ENCODE measurements around the gene ZNF569. TPM values are rescaled to one million over a fixed set of nuclear protein-coding genes. Genes with fewer than 3 reads are reported as not detected.

The ZNF569 gene
- total RNA-seq, 3 donors from 2014 or later = 6.9 to 9.1 (median 8.2) TPM

- Histone ChIP-seq H3K4me1 (no peaks in the 10 kb centered on the region), H3K9me3 (peaks cover 0 to 14% of the 10 kb centered on the region in 2 donors), H3K27ac (peak within 1 kb of the TSS; percentile 93 to 98), H3K4me3 (peak within 1 kb of the TSS; percentile 50 to 96 (median 60)), H3K27me3 (no peaks in the 10 kb centered on the region), H3K36me3 (no peaks in the 10 kb centered on the region)
- TF ChIP-seq CTCF (IDR thresholded peaks at IDR 0.05) (no peak), POLR2A (IDR thresholded peaks at IDR 0.05) (peak; percentile 18), POLR2AphosphoS5 (IDR thresholded peaks at IDR 0.05) (peak; percentile 55 to 78 (median 63))
- peak; percentile 82 to 84 for DNase-seq (ENCODE audit: low spot score in 2 of 2)
- intact Hi-C loops (cut with DNase I; ENCODE audit: low total_unique reads) = no loop called here
Measured at GRCh38 chr19:37506387-37507166, 39.3 kb upstream of the ZNF569 start, which contains the start of gene ZNF793. ZNF793 (plus strand) TSS chr19:37506939; CDS start chr19:37523440, 16,501 bp downstream.

- H3K4me1 ChIP-seq = no peaks in the 10 kb centered on the region
- H3K36me3 ChIP-seq = no peaks in the 10 kb centered on the region
- H3K27me3 ChIP-seq = no peaks in the 10 kb centered on the region
- peak overlapping the region; percentile 93 to 98 for H3K27ac ChIP-seq
- H3K4me3 ChIP-seq = peak overlapping the region; percentile 50 to 96 (median 60)
- peak in 1 of 2 donors; percentile 73 for DNase-seq (ENCODE audit: low spot score in 2 of 2)
- intact Hi-C loops (cut with DNase I; ENCODE audit: low total_unique reads) = no loop called here
- H3K9me3 ChIP-seq = peaks cover 0 to 8% of the 10 kb centered on the region in 2 donors
- TF ChIP-seq POLR2AphosphoS5 (IDR thresholded peaks at IDR 0.05) = no peak
- no peak for TF ChIP-seq CTCF (IDR thresholded peaks at IDR 0.05)
- no peak for TF ChIP-seq POLR2A (IDR thresholded peaks at IDR 0.05)
Measured at GRCh38 chr19:37505958-37506386, 38.7 kb upstream of the ZNF569 start.

- H3K4me1 ChIP-seq = no peaks in the 10 kb centered on the region
- DNase-seq (ENCODE audit: low spot score in 2 of 2) = no peak
- H3K36me3 ChIP-seq = no peaks in the 10 kb centered on the region
- TF ChIP-seq POLR2AphosphoS5 (IDR thresholded peaks at IDR 0.05) (no peak), POLR2A (IDR thresholded peaks at IDR 0.05) (no peak), CTCF (IDR thresholded peaks at IDR 0.05) (no peak)
- H3K4me3 ChIP-seq = no peak overlapping the region
- intact Hi-C loops (cut with DNase I; ENCODE audit: low total_unique reads) = no loop called here
- H3K27ac ChIP-seq = no peak overlapping the region
- H3K9me3 ChIP-seq = peaks cover 60 to 73% of the 10 kb centered on the region in 2 donors
- no peaks in the 10 kb centered on the region for H3K27me3 ChIP-seq
Measured at GRCh38 chr19:37492213-37492612, 25.0 kb upstream of the ZNF569 start.

GRCh38 chr19:37484406-37485168, 17.3 kb upstream of the ZNF569 start:
- Histone ChIP-seq H3K27ac (no peak overlapping the region), H3K27me3 (no peaks in the 10 kb centered on the region), H3K9me3 (peaks cover 87 to 99% of the 10 kb centered on the region in 2 donors), H3K4me1 (no peaks in the 10 kb centered on the region), H3K36me3 (peaks cover 23% of the 10 kb centered on the region), H3K4me3 (peak overlapping the region in 1 of 3 donors; percentile 9)
- intact Hi-C loops (cut with DNase I; ENCODE audit: low total_unique reads) = no loop called here
- TF ChIP-seq POLR2AphosphoS5 (IDR thresholded peaks at IDR 0.05) (no peak), POLR2A (IDR thresholded peaks at IDR 0.05) (no peak), CTCF (IDR thresholded peaks at IDR 0.05) (no peak)
- DNase-seq (ENCODE audit: low spot score in 2 of 2) = no peak
